Activated T-cell treated with anti-CD3 and anti-CD28 coated beads for 48 hours (primary cell): ENCODE data around the gene LRIG3.

Source experiments
- DNase-seq: peaks from one replicate; pipeline ENCODE4 v3.0.0-alpha.2; 2020; ENCODE audit warnings: low read depth

Gene LRIG3

DNA sequence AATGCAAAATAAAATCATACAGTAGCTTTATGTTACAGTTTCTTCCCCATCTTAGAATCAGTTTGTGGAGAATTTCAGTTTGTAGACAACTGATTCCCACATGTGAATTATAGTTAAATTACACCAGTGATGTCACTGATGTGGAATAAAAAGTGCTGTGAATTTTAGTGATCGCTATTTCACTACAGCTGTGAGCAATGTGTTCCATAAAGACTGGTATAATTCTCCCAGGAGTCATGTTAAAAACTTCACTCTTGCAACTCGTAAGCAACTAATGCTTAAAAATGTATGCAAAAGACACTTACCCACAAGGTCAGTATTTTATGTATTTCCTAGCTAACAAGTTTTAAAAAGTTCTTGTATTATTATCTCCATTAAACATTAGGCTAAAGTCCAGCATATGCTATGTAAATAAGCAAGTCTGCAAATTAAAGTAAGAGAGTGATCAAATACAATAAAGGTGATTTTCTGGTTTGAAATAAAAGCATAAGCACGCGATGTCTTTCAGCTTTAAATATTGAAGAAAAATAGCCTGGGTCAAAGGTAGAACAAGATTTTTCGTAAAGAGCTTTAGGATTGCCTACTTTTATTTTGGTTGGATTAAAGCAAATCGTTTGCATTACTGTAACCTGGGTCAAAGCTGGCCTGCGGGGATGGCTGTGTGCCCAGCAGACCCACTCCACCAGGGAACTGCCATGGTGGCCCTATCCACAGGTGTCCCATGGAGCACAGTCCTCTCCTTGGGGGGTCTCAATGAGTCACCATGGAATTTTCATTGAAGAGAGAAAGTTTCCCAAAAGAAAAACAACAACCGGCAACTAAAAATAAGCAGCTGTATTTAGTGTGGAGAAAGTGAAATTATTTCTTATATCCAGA, 12.7 kb upstream of the LRIG3 start:
- no peak for DNase-seq

DNA sequence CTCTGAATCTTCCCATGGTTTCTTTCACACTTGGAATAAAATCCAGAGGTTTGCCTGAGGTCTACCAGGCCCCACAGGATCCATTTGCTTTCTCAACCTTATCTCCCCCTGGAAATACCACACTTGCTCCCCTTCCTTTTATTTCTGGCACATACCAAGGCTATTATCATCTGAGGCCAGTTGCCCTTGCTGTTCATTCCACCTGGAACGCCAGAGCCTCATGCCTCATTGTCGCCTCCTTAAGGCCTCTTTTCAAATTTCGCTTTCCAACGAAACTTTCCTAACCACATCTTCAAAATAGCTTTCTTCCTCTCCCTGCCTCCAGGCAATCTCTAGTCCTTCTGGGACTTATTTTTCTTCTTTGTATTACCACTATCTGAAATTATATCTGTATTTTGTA, 11.2 kb upstream of the LRIG3 start:
- no peak for DNase-seq

DNA sequence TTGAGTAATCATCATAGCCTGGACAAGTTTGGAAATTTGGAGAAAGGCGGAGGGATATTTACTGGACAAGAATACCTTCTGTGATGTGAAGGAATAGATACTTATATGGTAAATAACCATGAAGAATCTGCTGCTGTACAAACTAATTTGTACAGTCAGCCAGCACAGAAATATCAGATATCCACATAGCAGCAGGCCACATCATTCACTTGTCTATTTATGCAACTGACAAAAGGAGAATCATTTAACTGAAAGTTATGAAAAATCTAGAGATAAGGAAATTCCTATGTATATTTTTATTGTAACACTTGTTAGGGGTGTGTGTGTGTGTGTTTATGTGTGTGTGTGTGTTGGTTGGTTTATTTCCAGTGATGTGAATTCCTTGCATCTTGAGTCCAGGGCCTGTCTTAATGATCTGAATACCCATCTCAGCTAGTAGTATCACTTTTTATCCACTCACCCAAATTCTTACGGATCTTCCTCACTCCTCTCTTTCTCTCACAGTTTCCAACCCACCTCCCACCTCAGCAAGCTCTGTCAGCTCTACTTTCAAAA, 10.5 kb upstream of the LRIG3 start:
- no peak for DNase-seq

DNA sequence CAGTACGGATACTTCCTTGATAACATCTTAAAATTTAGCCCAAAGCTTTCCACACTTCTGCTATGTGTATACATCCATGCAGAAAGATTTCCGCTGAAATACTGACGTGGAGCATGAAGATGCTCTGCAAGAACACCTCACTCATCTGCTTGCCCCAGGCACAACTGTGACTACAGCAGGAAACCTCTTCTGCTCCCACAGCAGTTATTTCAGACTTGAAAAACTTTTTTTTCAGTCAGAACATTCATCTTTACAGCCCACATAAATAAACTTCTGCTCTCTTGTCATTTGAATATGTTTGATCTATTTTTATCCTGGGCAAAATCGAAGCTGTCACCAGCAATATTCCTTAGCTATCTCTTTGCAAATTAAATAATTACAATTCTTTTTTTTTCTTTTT, 6.8 kb upstream of the LRIG3 start:
- DNase-seq: no peak

DNA sequence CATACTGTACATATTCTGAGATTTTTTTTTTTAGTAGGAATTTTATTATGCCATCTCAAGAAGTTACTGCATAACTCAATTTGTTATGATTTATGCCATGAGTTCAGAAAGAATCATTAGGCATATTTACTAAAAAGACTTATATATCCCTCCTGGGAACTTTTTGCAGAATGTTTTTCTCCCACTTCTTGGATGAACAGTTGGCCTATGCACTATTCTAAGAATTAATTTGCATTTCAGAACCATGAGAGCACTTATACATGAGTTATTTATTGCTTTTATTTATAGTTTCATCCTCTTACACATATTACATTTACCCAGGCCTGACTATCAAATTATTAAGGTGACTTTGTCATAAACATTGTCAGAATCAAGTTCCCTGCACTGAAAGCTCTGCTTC, 6.3 kb upstream of the LRIG3 start:
- DNase-seq: no peak

DNA sequence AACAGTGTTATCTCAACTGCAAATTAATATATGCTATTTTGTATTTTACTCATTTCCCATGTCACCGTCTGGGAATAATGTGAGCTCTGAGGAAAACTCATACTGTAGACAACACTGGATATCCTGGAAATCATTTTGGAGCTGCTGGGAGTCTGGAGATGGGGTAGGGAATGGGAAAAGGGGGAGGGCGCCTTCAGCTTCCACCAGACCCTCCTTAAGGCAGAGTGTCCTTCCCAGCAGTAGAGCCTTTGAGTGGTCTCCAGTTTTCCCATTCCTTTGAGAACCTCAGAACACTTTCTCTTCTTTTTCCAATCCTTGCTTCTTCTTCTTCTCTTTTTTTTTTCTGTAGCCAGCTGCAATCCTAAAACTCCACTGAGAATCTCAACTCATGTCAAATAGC, 5.4 kb upstream of the LRIG3 start:
- DNase-seq: no peak

DNA sequence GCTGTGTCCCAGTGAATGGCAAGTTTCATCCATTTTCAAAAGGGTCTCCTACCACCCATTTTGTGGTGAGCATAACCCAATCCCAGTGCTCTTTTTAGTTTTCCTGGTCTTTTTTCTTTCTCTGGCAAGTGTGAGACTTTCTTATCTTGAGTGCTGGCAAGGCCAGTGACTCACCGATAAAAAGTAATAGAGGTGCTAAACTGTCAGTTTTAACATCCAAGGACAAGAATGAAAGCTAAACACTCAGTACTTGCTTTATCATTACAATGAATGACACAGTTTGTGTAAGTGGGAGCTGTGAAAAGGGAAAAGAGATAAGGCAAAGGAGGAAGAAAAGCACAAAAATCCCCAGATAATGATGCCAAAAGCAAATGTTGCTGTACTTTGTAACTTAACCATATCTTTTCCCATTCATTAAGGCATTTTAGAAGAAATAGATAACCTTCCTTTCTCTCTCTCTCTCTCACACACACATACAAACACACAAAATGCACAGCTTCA, 4.9 kb upstream of the LRIG3 start:
- DNase-seq: no peak

DNA sequence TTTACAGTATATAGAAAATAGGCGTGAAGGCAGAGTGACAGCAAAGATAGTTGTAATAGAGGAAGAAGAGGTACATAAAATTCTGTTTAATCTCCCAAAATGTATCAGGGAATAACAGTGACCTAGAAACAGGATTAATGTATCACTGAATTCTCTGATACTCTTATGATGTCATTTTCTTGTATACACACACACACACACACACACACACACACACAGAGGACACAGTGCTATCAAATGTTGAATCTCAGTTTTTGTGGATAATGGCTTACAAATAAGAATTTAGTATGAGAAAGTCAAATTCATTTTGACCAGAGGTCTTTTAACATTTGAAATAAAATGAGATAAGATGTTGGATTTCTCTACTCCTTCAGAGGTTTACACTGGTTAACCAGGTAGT, 4.3 kb upstream of the LRIG3 start:
- DNase-seq: no peak

DNA sequence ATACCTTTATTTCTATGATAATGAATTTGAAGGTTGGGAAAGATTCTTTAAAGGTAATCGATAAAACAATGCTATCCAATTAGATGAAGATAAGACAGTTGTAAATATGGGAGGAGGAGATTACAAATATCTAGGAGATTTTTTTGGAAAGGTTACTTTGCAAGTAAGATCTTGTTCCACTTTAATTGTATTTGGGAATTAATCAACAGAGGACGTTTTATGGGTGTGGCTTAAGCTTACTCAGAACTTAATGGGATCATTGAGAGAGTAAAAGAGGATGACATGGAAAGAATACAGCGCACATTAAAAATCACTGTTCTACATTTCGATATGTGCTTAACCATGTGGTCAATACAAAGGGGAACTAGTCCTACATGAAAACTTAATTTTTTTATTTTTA, 3.5 kb upstream of the LRIG3 start:
- no peak for DNase-seq

DNA sequence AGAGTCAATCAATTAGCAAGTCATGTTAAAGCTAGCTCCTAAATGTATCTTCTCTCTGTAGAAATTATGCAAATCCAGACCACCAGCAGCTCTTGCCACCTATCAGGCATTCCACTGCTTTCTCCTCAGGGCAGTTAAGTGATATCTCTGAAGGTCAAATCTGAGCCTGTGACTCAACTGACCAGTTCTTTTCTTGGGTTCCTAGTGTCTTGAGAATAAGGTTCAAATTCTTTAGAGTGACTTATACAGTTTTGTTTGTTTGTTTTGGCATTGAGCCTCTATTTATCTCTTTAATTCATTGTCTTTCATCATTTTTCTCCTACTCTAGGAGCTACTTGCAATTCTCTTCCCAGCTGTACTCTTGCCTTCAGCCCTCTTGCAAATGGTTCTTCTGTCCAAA, 2.5 kb upstream of the LRIG3 start:
- DNase-seq: no peak

DNA sequence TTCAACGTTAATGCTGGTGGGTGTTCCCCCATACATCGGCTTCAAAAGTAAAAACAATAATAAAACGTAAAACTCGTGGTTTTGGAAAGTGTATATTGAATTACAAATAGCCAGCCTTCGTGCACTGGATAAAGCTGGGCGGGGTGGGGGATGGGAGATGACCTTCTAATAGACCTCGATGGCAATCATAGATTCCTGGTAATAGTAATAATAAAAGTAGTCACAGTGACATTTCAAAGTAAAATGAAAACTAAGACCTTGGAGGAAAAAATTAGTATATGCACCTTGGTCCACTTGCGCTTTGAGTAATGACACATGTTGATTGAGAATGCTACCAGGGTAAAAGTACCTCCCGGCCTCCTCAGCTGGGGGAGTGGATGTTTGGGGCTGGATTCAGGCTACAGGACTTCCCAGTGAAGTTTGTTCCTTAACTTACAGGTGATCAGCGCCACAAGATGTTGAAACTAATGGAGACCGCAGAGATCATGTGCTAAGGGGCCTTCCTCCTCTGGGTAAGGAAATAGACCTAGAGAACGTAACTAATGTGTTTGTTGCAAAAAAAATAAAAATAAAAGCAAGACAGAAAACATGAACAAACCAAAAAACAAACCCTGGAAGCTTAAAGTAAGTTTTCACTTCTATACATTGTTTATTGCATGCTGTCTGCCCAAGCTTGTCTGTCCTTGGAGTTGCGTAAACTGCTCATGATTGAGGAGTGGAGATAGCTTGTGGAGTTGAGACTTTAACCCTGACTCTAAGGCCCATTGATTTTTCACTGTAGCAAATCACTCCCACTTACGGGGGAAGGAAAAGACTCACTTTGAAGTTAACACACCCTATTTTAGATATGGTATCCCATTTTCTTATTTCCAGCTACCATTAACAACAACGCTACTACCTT, 907 bp upstream of the LRIG3 start:
- no peak for DNase-seq

DNA sequence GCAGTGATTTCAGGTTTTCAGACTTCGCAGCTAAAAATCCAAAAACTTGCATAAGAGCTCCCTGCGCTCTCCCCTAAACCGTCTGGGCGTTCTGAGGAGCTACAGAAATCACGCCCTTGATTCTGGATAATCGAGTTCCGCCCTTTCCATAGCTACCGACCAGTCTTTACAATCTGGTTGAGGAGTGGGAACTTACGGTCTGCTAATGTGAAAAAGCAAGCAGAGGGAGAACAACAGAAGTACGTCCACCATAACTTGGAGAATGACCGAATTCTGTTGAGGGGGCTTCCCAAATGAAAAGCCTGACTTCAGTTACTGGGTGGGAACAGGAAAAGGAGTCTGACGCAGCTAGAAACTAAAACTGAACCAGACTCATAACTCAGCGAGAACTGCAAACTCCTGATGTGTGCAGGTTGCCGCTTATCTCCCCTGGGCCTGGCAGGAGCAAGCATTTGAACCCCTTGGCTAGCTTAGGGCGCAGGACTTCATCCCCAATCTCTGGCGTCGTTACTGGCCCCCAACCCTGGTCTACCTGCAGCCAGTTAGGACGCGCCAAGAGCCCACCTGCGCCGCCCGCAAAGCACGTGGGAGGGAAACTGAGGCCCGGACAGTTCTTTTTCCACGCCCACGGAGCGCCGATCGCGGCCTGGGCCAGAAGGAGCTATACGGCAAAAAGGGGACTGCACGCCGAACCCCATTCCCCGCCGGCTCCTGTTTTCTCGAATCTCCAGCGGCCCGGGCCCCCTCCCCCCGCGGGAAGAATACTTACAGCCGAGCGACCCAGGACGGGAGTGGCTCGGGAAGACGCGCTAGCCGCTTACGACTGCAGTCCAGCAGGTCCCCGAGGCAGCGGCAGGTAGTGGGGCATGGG, 838 bp downstream of the LRIG3 start:
- DNase-seq: no peak

DNA sequence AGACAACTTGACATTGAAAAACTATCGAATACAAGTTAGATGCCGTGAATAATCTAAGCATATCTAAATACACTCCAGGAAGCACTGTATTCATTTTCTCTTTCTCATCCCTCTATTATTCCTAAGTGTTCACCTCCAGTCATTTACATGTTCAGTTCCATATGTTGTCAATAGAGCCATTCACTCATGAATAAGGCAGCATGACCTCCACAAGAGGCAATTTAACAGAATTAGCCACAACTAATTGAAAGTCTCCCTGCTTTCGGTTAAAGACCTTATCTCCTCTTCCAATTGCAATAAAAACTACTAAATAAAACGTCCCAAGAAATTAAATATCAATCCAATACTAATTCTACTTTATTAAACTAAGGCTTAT, 1.8 kb downstream of the LRIG3 start:
- no peak for DNase-seq

DNA sequence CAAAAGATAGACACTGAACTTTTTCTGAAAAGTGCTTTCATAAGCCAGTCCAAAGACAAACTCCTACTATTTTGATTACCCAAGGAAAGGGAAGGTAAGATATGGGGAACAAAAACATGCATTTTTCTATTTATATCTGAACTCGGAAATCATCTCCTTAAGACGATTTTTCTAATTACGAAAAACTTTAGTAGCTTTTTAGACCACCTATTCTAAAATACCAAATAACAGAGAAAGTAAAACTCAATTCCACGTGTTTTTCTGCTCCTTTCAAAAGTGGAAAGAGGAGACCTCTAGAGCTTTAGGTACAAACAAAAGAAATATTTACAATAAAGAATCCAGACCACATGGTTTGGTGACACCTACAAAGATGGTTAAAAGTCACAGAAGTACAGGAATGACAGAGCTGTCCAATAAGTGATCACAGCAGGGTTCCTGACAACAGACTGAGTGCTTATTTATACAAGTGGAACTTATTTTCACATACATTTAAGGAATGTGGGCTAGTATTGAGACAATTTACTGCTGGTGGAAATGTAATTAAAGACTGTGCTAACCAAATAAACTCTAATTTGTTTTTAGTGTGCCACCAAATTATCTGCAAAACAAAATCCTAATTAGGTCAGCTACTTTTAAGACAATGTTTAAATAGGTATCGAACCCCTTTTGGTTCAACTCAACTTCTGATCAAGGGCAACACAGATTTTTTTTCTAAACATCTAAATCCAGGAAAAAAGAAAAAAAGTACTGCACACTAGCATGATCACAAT, 2.4 kb downstream of the LRIG3 start:
- no peak for DNase-seq

DNA sequence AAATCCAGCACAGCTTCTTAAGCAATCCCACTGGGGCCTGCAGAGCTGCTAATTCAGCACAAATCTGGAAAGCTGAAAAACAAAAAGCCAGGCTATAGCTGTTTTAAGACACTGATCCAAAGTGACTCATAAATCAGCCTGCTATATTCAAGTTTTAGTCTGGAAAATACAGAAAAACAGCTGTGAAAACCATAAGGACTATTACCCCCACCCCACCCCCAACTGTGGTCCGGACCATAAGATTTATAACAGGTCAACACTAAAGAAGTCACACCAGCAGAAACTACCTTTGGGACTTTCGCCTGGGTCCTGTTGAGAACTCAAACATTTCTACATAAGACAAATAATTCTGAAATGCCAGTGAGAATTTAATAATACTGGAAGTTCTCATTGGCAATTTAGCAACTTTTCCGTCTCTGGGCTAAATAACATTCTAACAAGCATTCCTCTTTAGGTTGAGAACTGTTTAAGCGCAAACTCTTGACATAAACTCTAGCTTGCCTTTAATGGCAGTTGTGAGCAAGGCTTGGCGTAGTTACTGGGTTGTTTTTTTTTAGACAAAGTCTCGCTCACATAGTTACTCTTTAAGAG, 3.3 kb downstream of the LRIG3 start:
- no peak for DNase-seq

DNA sequence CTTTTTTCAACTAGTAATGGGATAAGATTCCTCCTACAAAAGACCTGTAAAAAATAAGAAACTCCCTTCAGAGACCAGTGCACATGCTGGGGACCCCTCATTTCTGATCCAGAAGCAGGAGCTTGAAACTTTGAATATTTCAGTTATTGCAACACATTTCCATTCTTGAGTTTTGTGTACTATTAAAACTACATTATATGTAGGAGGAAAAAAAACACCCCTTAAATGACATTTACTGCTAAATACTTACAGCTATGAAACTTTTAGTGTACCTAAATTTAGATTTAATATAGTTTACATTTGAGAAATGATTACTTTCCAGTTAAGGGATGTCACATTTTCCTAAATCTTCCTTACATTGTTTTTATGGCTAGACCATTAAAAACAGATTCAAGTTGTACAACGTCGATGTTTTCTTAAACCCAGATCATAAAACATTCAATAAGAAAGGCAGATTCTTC, 4.1 kb downstream of the LRIG3 start:
- no peak for DNase-seq

DNA sequence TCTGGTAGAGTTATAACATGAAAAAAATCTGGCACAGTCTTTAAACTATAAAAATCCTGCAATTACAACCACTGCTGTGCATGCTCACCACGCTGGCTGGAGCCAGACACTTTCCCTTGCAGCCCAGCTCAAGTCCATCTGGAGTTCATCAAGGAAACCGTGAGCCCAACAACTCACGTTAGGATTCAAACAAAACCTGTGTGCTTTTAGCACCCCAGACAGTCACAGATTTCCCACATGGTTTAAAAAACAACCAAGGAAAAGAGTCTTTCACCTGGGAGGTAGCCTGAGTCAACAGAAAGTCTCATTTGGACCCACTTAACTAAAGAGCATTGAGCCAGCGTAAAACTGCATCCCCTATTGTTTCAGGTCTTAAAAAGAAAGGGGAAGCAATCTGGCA, 4.7 kb downstream of the LRIG3 start:
- no peak for DNase-seq

DNA sequence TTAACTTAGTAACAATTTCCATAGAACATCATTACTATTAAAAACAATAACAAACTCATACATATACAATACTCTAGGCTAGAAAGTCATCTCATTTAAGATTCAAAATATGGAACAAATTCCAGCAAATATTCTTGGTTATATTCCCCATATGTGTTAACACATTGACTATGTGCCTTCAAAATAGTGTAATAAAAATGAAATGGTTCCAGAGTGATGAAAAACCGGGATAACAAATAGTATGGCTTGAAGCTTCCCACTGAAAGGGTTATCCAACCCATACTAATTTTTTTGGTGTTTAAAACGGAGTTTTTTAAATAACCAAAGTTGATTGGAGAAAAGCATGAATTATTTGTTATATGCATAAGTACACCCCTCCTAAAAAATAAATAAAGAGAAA, 5.3 kb downstream of the LRIG3 start:
- no peak for DNase-seq

DNA sequence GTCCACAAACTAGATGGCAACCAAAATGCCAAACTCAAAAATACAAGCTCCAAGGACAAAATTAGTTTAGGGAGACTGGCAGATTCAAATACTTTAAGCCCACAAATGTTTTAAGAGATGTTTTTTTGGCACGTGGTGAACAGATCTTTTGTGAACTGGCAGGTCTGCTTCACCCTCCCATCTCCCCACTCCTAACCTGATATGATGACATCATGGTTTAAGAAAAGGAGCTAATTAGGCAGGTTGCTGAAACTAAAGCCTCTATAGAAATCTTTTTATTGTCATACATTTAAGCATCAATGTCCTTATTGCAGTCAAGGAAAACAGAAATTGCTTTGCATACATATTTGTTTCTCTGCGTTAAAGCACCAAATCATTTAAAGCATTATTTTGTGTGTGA, 5.8 kb downstream of the LRIG3 start:
- no peak for DNase-seq

DNA sequence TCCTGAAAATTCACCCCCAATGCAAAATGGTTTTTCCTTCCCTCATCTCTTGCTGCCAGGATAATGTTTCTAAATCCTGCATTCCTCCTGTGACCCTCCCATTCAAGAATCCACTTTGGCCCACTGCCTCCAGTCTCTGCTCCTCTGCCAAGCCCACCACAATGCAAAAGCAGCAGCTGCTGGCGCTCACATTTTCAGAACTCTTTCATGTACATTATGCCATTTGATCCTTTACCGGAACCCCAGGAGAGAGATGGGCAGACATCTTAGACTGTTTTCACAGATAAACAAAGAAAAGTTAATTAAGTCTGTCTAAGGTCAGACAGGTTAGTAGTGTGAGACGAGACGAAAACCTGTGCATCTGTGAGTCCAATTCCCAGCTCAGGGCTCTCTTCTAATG, 12.9 kb downstream of the LRIG3 start:
- no peak for DNase-seq

DNA sequence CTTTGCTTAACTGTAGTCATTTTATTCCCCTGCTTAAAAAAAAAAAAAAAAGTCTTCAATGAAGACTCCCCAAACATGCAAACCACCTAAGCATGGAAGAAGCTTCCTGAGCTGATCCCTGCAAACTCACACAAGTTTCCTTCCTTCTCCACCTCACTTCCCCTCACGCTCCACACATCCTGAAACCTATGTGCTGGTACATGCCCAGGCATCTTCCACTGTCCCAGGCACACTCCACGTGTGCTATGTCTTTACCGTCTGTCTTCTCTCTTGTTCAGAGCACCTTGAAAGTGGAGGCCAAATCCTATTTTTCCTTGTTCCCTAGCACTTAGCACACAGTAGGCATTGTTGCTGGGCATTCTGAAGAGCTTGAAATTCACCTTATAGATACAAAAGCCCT, 13.4 kb downstream of the LRIG3 start:
- no peak for DNase-seq
